ENCODE results near the gene ARMC9. TPM values are rescaled to one million over a fixed set of nuclear protein-coding genes. Genes with fewer than 3 reads are reported as not detected.

ARMC9 gene
- total RNA-seq, 1 donor from 2014 or later: 9.0 TPM

DNA sequence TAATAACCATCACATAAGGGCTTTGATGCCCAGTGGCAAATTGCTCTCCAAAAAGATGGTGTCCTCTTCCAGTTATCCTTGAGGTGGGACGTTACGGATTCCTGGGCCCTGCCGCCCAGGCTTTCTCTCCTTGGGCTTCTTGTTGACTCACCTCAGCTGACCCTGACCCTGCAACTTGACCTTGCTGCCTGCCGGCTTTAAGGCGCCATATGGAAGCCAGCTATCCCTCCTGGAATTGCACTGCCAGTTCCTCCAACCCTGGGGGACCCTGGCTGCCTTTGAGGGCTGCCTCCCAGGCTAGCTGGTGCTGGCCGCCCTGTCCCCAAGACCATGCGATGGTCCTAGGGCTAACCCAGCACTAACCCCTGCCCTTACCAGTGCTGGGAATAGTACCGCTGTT lies 168.7 kb downstream of the ARMC9 start:
- intact Hi-C loops (cut with micrococcal nuclease): no loop called here
- ChIA-PET POLR2A (no interaction called here), CTCF (no interaction called here)
- TF ChIP-seq, protein P1, sequence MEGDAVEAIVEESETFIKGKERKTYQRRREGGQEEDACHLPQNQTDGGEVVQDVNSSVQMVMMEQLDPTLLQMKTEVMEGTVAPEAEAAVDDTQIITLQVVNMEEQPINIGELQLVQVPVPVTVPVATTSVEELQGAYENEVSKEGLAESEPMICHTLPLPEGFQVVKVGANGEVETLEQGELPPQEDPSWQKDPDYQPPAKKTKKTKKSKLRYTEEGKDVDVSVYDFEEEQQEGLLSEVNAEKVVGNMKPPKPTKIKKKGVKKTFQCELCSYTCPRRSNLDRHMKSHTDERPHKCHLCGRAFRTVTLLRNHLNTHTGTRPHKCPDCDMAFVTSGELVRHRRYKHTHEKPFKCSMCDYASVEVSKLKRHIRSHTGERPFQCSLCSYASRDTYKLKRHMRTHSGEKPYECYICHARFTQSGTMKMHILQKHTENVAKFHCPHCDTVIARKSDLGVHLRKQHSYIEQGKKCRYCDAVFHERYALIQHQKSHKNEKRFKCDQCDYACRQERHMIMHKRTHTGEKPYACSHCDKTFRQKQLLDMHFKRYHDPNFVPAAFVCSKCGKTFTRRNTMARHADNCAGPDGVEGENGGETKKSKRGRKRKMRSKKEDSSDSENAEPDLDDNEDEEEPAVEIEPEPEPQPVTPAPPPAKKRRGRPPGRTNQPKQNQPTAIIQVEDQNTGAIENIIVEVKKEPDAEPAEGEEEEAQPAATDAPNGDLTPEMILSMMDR (IDR thresholded peaks at IDR 0.05): no peak
- H3K9me3 Mint-ChIP-seq: no peaks in the 10 kb centered on the region
- no peaks in the 10 kb centered on the region for H3K27me3 Mint-ChIP-seq
- no peak overlapping the region for H3K4me3 Mint-ChIP-seq
- H3K27ac Mint-ChIP-seq: no peak overlapping the region
- H3K36me3 Mint-ChIP-seq (ENCODE audit: low read depth): no peaks in the 10 kb centered on the region
- DNase-seq (no peak), ATAC-seq (ENCODE audit: low read depth) (no peak)
- H3K4me1 Mint-ChIP-seq: peaks cover 16% of the 10 kb centered on the region

DNA sequence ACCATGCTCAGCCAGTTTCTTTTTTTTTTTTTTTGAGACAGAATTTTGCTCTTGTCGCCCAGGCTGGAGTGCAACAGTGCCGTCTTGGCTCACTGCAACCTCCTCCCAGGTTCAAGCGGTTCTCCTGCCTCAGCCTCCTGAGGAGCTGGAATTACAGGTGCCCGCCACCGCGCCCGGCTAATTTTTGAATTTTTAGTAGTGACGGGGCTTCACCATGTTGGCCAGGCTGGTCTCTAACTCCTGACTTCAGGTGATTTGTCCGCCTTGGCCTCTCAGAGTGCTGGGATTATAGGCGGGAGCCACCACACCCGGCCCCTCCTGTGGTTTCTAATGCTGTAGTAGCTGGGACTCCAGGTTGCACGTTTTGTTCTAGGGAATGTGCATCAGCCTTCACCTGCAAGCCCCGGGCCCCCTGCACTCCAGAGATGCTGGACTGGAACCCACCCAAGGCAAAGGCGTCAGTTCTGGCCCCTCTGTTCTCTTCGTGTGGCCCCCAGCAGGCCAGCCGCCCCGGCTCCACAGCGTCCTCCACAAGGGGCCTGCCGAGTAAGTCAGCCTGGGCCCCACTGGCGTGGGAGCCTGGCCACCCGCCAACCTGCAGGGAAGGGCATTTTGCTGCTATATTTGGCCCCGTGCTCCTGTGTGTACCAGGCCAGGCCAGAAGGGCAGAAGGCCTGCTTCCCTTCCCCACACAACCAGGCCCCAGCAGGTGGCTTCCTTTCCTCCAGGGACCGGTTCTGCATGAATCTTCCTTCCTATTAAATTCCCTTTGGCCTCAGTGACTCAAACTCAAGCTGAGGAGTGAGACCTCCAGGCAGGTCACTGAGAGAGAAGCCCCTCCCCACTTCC lies 171.4 kb downstream of the ARMC9 start:
- DNase-seq (no peak), ATAC-seq (ENCODE audit: low read depth) (no peak)
- no peaks in the 10 kb centered on the region for H3K27me3 Mint-ChIP-seq
- H3K9me3 Mint-ChIP-seq: no peaks in the 10 kb centered on the region
- H3K36me3 Mint-ChIP-seq (ENCODE audit: low read depth): no peaks in the 10 kb centered on the region
- H3K4me1 Mint-ChIP-seq: peaks cover 3% of the 10 kb centered on the region
- no peak overlapping the region for H3K27ac Mint-ChIP-seq
- intact Hi-C loops (cut with micrococcal nuclease): no loop called here
- ChIA-PET POLR2A (interaction anchor here (0.6 kb wide), 1 partner anchor 11 kb away, joined by 4 read pairs; no protein-coding TSS in a partner anchor), CTCF (no interaction called here)
- no peak overlapping the region for H3K4me3 Mint-ChIP-seq
- TF ChIP-seq, protein P1 (IDR thresholded peaks at IDR 0.05): no peak

DNA sequence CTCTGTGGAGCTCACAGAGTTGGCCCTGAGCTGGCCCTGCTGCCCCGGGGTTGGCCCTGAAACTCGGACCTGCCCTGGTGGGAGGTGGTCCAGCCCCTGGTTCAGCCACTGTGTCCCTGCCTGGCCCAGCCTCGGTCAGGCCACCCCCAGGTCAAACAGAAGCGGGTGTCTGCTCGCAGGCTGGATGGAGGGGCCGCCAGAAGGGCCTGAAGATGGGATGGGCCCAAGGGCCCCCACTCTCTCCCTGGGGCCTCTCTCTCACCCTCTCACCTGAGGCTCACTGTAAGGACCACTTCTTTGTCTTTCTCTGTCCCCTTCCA lies 172.0 kb downstream of the ARMC9 start:
- no peak for DNase-seq
- TF ChIP-seq, protein P1 (IDR thresholded peaks at IDR 0.05): no peak
- no peaks in the 10 kb centered on the region for H3K9me3 Mint-ChIP-seq
- no peak overlapping the region for H3K27ac Mint-ChIP-seq
- H3K4me1 Mint-ChIP-seq: no peaks in the 10 kb centered on the region
- no peaks in the 10 kb centered on the region for H3K27me3 Mint-ChIP-seq
- POLR2A ChIA-PET: no interaction called here
- no peak overlapping the region for H3K4me3 Mint-ChIP-seq
- H3K36me3 Mint-ChIP-seq (ENCODE audit: low read depth): no peaks in the 10 kb centered on the region
- CTCF ChIA-PET: no interaction called here
- ATAC-seq (ENCODE audit: low read depth): no peak
- intact Hi-C loops (cut with micrococcal nuclease): no loop called here

DNA sequence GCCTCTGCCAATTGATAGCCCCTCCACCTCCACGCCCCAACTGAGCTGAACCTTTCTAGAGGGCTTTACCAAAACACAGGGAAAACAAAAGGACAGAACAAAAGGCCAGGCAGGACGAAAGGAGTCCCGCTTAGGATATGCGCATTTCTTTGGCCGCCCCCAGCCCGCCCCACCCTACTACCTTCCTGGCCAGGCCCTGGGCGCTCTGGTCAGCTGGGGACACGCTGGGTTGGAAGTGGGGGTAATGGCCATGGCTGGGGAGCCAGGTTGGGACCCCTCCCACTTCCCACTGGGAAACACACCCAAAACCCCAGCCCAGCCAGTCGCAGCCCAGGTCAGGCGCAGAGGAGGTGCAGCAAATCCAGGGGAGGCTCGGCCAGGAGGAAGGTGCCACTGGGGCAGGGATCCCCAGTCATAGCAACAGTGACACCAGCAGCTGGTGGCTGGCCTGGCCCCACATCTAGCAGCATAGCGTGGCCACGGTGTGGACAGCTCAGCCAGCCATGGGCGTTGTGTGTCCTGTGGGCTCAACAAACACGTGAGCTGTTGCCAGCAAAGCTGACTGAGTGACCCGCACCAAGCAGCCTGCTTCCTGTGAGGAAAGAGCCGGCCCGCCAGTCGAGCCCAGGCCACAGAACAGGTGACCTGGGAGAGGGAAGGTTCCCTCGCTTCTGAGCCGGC lies 172.5 kb downstream of the ARMC9 start:
- Mint-ChIP-seq H3K27ac (no peak overlapping the region), H3K9me3 (no peaks in the 10 kb centered on the region), H3K4me3 (no peak overlapping the region), H3K4me1 (no peaks in the 10 kb centered on the region), H3K36me3 (ENCODE audit: low read depth) (no peaks in the 10 kb centered on the region), H3K27me3 (no peaks in the 10 kb centered on the region)
- POLR2A ChIA-PET: no interaction called here
- TF ChIP-seq, protein P1 (IDR thresholded peaks at IDR 0.05): no peak
- intact Hi-C loops (cut with micrococcal nuclease): no loop called here
- DNase-seq: no peak
- CTCF ChIA-PET: no interaction called here
- ATAC-seq (ENCODE audit: low read depth): no peak

DNA sequence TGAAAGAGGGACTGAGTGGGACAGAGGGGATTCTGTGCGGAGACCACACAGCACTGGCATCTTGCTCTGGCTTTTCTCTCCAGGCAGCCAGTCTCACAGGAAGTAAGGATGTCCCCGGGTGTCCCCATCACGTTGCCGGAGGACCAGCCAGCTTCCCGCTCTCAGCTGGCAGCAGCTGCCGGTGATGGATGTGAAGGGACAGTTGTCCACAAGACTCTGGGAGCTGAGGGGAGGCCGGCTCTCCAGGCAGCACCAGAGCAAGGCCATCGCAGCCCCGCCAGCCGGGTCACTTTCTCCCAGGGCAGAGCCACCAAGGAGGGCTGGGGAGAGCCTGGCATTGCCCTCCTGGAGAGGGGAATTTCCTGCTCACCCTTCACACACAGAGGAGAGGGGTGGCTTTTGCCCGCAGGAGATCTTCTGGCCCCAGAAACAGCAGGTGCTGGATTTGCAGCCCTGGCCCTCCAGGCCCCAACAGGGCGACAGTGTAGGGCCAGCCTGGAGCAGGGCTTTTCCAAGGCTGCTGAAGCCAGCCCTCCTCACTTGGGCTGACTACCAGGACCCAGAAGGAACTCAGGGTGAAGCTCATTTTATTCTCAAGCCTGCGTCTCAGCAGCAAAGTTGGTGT lies 173.1 kb downstream of the ARMC9 start:
- intact Hi-C loops (cut with micrococcal nuclease): no loop called here
- DNase-seq (no peak), ATAC-seq (ENCODE audit: low read depth) (no peak)
- Mint-ChIP-seq H3K27ac (no peak overlapping the region), H3K4me3 (no peak overlapping the region), H3K27me3 (no peaks in the 10 kb centered on the region), H3K9me3 (no peaks in the 10 kb centered on the region), H3K36me3 (ENCODE audit: low read depth) (no peaks in the 10 kb centered on the region), H3K4me1 (no peaks in the 10 kb centered on the region)
- TF ChIP-seq, protein P1 (IDR thresholded peaks at IDR 0.05): no peak
- CTCF ChIA-PET: no interaction called here
- POLR2A ChIA-PET: no interaction called here
